Ecto neural progenitor cell (in vitro differentiated cells): ENCODE data around the gene TSPYL4.

ENCODE experiments used
- DNase-seq: peaks from one replicate; pipeline ENCODE4 v3.0.0-alpha.2; 2018; ENCODE audit warnings: low spot score

The TSPYL4 gene

DNA sequence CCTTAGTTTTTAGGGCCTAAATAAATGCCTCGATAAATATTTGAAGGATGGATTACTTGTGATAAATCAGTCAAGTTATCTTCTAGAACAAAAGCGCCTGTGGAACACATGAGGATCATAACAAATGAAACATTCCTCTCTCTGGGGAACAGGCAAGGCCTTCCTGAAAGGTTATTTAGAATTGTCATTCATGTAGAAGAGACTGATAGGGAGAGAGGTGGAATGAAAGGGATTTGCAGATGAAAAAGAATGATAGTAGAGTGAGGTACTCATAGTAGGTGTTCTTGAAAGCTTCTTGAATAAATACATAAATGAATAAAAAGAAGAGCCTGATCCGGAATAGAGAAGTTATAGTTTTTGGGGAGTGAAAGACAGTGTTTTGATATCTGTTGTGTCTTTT lies 30.5 kb downstream of the TSPYL4 start:
- DNase-seq = no peak

DNA sequence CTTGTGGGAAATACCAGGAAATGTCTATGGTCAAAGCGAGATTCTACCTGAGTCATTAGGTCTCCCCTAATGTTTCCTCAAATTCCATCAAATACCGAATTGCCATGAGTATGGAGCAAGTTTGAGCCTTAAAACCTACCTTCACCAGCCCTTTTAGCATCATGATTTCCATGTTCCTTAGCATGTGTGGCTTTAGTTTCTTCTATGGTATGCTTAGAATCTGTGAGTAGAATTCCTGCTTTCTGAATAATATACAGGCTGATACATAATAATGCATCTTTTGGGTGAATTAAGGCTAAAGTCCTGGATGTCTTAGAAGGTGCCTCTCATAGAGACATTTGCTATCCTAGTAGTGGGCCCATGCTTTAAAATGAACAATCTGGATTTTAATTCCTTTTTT lies 32.0 kb downstream of the TSPYL4 start:
- no peak for DNase-seq

DNA sequence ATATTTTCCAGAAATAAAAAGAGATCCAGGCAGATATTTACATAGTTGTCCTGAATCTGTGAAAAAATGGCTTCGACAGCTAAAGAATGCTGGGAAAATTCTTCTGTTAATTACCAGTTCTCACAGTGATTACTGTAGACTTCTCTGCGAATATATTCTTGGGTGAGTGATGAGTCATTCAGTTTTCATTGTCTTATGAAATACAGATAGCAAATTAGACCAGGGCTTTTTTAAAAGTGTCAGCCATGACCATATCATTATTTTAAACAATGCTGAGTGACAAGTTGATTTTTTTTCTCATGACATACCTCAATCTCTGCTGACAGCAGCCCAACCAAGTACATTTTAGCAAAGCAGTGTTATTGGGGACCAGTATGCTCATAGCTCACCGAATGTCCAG lies 32.8 kb downstream of the TSPYL4 start:
- DNase-seq = no peak

DNA sequence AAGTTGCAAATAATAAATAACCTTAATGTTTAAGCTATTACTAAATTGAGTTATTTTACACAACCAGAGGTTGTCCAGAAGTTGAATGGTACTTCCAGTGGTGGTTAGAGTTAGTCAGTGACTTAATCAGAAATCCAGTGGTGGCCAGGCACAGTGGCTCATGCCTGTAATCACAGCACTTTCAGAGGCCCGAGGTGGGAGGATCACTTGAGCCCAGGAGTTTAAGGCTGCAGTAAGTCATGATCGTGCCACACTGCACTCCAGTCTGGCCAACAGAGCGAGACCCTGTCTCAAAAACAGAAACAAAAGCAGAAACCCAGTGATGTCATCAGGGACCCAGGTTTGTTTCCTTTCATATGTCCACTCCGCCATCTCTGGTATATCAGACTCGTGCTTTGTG lies 35.0 kb downstream of the TSPYL4 start:
- no peak for DNase-seq

DNA sequence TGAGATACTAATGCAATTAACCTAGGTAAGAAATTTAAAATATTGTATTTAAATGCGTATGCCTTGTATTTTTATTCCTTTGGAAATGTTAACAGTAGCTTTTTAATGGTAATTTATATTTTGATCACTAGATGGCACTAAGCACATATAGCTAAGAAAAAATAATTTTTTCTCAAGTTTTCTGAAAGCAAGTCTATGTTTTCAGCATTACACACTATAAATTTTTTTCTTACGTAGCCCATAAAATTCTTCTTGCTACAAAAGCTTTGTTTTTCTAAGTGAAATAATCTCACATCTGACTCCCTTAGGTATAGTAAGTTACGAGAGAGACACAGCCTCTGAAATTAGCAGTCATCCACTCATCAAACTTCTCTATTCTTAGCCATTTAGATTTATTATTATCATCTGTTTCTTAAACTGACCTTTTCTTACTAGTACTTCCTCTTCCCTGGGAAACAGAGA lies 35.7 kb downstream of the TSPYL4 start:
- no peak for DNase-seq

DNA sequence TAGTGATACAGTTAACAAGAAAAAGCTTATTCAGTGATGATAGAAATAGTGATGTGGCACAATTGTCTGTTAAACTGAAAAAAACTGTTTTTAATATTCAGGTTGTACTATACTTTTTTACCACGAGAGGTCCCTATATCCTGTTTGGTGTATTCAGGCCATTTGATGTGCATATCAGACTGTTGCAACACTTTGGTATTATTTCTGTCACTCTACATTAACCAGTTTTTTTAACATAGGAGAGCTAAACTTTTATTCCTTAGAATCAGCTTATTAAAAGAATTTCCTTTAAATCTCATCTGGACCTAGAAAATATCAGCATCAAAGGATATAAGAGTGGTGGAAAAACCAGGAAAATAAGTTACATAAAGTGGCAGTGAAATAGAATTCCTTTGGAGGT lies 36.8 kb downstream of the TSPYL4 start:
- no peak for DNase-seq

DNA sequence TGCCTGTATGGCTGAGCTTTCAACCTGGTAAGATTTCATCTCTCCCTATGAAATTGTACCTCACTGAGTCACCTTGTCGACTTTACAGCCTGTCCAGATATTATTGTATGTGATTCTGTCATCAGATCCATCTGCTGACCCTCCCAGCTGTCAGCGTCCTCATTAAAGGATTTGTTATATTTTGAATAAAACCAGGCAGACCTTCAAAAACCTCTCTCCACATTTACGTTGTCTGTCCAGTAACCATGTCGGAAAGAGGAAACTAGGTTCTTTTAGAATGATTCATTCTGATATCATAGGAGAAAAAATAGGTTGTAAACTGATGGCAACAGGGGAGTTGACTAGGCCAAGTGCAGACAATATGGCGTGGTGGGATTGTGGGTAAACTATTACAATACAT lies 38.5 kb downstream of the TSPYL4 start:
- DNase-seq = no peak

DNA sequence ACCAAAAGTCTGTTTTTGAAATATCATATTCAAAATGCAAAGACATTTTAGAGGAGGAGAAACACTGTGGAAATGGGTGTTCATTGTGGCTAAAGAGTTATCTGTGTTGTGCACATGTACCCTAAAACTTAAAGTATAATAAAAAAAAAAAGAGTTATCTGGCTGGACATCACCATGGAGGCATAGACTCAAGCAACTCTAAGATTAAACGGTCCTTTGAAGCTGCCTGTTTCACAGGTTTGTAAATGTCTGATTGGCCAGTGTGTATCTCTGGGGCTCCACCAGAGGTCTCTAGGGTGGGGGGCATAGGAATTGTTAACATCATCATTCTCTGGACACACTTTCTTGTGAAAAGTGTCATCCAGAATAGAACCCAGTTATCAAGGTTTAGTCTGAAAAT lies 39.2 kb downstream of the TSPYL4 start:
- DNase-seq = no peak

DNA sequence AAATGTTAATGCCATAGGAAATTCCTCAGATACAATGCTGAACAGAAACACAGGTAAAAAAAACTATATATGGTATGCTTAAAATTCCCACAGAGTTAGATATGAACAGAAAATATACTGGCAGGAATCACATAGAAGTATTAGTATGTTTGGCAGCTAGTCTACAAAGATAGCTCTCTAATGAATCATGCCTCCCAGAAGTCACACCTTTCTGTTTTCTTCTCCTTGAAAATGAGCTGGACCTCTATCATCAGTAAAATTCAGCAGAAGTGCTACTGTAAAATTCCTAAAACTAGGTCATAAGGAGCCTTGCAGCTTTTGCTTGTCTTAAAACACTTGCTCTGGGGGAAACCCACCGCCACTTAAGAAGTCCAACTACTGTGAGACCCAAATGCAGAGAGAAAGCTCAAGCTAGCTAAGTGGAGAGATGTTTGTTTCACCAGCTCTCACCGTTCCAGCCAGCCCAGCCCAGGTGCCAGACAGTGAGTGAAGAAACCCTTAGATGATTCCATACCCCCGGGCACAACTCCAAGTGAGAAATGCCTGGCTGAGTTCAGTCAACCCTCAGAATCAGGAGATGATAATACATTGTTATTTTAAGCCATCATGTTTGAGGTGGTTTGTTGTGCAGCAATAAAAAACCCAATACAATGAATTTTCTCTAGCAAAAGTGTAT lies 43.0 kb downstream of the TSPYL4 start:
- DNase-seq = no peak

DNA sequence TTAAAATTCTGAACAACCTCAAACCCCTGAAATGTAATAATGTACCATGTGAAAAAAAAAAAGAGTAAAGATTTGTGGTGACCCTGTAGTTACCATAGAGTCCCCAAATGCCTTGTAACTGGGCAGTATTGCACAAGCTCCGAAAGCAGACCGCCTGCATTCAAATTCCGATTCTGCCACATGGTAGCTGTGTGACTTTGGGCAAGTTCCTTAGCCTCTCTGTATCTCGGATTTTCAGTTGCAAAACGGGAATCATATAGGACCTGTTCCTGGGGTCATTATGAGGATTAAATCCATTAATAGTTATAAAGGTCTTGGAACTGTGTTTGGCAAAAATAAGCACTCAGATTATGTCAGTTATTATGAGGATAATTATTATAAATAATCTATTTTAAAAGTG lies 43.6 kb downstream of the TSPYL4 start:
- no peak for DNase-seq

DNA sequence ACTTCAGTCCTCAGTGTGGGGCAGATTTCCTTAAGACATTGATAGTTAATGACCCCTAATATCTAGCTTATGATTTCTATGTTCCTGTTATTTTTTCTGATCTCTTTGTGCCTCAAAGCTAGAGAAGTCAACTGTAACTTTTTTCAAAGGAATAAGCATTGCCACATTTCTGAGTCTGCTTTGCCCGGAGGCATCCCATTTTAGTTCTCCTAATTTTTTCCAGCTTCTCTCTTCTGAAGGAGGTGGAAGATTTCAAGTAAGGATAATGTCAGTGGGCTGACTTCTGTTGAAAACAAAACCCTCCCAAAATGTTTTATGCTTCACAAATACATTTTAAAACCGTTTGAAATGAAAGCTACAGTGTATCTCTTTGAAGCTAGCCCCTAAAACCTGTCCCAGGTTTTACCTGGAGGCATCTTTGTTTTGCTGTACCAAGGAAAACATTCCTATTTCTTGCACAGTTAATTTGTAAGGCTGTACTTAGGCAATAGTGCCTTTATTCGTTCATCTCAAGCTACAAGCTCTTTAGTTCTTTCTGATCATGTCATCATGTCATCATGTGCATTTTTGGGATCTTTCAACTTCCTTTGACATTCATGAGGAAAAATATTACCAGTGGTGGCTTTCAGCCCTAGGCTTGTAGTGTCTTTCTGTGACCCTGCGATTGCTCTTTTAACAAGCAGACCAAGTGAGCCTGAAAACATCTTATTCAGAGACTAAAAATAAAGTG lies 45.7 kb downstream of the TSPYL4 start:
- DNase-seq = no peak

DNA sequence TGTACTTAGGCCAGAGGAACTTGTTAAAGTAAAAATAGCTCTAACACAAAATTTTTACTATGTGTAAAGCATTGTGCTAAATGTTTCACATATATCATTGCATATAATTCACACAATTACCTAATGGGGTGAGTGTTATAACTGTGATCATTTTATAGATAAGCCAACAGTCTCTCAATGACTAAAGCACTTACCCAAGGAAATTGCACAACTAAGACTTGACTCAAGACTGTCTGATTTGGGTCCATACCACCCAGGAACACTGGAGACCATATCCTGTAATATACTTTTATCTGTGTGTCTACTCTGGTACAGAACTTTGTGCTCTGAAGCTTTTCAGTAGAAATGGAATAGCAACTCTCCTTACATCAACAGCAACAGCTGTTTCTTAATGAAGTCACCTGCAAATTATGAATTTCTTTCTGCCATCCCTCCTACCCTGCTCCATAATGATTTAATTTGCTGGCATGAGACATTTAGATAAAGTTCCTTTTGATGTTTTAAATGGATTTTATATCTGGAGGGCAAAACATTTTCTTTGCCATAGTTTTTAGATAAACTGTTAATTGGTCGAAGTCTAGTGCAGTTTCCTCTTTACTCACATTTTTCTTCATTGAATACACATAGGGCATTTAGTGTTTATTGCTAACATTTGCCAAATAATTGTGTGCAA lies 47.5 kb downstream of the TSPYL4 start:
- DNase-seq = no peak

DNA sequence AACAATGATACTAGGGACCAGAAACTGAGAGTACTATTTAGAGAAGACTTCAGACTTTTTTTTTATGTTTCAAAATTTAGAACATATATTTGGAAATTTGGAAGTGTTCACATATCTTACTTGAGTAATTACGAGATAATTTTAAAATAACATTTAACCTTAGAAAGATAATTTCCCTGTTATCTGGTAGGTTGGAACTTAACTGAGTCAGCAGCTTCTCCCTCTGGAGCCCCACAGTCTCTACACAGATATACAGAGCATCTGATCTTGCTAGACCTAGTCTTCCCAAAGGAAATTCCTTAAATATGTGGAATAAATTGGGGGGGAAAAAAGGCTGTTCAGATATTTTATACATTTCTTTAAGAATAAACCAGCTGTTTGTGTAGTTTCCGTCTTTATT lies 48.6 kb downstream of the TSPYL4 start:
- DNase-seq = no peak

DNA sequence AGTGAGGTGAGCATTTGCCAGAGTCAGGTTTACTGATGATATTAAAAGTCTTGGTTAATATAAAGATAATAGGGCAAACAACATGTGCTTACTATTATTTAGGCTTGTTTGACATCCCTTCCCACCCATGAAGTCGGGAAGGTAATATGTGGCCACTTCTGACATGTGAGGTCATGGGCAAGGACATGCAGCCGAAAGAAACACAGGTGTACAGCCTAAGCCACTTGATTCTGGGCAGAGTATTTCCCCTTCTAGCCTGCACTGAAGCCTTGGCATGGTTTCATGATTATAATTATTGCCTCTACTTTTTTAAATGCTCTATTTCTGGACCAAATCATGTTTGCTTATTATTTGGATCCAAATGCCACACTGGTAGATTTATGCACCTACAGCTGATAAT lies 52.3 kb downstream of the TSPYL4 start:
- DNase-seq = no peak

DNA sequence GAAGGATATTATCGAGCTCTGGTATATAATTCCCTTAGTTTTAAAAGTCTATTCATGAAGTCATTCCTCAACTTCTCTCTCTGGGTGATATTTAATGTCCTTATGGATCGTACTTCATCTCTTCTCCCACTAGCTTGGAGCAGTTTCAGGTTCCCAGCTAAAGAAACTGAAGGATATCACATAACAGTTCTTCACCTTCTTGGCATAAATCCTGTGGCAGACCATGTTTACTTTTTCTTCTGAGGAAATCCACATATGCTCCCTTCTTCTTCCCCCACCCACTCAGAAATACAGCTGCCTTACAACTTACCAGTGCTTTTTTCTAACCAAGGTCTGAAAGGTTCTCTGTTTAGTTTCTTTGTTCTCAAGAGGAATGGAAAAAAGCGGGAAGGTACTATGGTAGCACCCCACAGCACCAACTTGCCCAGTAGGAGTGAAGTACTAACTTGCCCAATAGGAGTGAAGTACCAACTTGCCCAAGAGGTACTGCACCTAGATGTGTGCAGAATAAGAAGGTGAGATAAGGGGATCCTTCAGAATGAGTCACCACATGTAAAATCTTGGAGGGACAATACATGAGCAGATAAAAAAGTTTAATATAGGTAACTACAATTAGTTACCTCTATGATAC lies 53.1 kb downstream of the TSPYL4 start:
- DNase-seq = no peak
